Left forelimb (tissue), 1 donor: ENCODE measurements around the gene ANKRD13C.

Source experiments
- DNase-seq: peaks from one replicate; pipeline ENCODE4 v3.0.0-alpha.2; 2018; ENCODE audit warnings: low spot score

Gene ANKRD13C

DNA sequence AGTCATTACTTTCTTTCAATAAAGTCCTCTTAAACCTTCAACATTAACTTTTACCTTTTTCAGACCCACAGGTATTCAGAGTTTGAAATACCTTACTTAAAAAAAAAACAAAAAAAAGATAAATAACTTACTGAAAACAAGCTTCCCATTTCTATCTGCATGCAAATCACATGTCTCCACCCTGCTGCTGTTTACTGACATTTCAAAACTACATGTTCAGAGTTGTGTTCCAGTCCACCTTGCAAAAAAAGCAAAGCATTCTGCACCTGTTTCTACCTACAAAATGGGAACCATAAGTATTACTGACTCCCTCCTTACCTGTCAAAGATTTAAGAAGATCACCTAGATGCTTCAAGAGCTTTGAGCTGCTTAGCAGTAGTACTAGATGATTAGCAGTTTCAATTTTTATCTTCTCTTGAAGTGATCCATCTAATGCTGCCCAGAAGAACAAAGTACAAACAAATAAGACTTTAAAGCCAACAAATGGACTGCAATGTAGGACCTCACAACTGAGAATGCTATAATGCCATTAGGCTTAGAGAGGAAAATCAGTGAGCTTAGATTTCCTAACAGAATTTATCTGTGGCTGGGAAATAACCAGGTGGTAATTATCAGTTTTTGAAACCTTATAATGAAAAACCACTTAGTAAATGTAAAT lies 61.2 kb downstream of the ANKRD13C start:
- no peak for DNase-seq

DNA sequence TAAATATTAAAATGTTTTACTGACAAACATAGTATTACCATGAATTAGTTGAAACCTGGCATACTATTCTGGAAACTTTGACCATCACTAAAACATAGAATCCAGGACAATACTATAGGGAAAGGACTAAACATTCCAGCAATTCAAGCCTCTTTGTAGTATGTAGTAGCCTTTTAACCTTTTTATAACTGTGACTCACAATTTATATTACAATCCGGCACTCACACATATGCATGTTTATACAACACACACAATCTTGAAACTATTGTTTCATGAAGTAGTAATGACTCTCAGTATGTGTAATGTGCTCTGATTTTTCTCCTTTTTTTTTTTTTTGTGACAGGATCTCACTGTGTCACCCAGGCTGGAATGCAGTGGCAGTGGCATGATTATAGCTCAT lies 64.3 kb downstream of the ANKRD13C start:
- no peak for DNase-seq

DNA sequence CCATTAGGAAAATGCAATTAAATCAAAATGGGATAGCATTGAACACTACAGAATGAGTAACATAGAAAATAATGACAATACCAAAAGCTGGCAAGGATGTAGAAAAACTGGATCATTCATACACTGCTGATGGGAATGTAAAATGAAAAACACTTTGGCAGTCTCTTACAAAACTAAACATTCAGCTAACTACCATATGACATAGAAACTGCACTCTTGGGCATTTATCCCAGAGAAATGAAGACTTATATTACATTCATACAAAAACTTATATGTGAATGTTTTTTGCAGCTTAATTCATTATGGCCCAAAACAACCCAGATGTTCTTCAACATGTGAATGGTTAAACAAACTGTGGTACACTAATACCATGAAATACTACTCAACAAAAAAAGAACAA lies 66.4 kb downstream of the ANKRD13C start:
- no peak for DNase-seq

DNA sequence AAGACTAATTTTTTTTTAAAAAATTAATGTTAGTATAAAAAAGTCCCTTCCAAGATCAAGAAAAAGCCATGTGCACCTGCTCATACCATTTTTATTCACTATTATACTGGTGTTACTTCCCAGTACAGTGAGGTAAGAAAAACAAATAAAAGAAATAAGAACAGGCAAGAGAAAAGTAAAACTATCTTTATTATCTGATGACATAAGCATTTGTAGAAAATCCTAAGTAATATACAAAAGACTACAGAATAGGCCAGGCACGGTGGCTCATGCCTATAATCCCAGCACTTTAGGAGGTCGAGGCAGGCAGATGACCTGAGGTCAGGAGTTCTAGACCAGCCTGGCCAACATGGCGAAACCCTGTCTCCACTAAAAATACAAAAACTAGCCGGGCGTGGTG lies 68.1 kb downstream of the ANKRD13C start:
- no peak for DNase-seq

DNA sequence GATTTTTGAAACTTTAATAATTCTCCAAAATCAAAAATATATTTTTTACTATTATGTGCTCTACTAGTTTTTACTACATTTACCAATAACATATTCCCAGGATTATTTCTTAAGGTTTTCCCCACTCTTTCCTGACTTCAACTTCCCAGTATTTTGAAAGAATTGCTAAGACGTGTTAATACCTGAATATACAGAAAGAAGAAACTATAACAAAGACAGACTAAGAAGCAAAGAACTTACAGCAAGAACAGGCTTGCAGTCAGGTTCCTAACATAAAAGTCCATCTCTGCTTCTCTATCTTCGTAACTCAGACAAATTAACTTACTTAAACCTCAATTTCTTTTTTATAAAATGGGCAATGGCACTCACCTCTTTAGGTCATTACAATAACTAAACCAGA lies 70.2 kb downstream of the ANKRD13C start:
- DNase-seq = no peak

DNA sequence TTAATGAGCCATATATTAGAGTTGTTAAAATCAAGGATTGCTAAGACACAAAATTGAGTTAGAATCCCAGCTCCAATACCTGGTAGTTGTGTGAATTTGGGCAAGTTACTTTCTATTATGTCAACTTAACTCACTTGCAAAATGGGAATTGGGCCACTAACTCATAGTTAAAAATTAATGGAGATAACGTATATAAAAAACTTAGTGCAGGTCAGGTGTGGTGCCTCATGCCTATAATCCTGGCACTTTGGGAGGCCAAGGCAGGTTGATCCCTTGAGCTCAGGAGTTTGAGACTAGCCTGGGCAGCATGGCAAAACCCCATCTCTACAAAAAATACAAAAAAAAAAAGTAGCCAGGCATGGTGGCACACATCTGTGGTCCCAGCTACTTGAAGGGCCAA lies 75.8 kb downstream of the ANKRD13C start:
- no peak for DNase-seq

DNA sequence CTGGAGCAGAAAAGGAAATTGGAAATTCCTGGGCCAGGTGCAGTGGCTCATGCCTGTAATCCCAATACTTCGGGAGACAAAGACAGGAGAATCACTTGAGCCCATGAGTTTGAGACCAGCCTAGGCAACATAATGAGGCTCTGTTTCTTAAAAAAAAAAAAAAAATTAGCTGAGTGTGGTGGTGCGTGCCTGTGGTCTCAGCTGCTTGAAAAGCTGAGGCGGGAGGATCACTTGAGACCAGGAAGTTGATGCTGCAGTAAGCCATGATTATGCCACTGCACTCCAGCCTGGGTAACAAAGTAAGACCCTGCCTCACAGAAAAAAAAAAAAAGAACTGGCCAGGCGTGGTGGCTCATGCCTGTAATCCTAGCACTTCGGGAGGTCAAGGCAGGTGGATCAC lies 76.6 kb downstream of the ANKRD13C start:
- DNase-seq = no peak

DNA sequence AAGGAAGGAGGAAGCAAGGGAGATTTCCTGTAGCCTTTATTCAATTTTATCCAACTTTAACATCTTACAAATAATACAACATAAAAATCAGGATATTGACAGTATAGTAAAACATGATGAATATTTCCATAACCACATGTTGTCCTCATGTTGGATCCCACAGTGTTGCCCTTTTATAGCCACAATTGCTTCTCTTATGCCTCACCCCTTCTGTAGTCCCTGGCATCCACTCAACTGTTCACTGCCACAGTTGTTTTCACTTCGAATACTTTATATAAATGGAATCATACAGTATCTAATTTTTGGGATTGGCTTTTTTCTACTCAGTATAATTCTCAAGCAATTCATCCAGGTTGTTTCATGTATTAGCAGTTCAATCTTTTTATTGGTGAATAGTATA lies 88.6 kb downstream of the ANKRD13C start:
- DNase-seq = no peak

DNA sequence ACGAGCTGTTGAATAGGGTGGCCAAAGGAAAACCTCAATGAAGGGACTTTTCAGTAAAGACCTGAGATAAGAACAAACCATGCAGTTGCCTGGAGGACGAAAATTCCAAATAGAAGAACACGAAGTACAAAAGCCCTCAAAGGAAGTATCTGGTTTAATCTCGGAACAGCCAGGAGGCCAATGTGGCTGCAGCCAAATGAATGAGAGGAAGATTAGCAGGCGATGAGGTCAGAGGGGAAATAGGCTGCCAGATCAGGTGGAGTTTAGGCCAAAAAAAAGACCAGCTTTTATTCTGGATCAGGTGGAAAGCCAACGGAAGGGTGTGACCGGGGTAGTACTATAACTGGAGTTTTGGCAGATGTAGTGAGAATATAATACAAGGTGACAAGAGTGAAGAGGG lies 89.7 kb downstream of the ANKRD13C start:
- no peak for DNase-seq

DNA sequence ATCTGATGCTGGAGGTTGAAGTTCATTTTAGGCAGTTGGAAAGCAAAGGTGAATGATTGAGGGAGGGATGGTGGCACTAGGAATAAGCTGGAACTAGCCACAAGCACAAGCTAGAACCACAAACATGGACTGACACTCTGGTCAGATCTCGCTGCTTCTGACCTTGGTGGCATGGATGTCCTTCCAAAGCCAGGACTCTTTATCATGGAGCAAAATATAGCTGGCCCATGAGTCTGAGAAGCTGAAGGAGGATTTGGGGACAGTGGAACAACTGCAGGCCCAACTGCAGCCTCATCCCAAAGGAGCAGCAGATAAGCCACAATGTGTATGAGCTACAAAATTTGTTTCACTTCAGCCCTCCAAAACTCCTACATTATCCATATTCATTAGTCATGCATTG lies 97.9 kb downstream of the ANKRD13C start:
- DNase-seq = no peak

DNA sequence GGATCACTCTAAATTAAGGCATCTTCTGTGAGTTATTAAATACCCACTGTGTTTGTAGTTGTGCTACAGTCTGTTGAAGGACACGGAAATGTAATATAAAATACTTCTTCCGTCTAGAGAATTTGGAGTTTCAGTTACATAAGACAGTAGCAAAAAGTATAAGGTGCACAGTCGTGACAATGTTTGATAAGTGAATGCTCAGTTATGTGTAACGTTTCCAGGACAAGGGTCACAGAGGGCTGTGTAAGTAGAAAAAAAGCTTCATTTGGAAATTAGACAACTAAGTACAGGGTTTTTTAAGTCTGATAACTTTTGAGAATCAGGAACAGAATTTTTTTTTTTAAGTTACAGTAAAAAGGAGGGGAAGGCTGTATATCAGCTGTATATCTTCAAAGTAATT lies 105.8 kb downstream of the ANKRD13C start:
- DNase-seq = no peak

DNA sequence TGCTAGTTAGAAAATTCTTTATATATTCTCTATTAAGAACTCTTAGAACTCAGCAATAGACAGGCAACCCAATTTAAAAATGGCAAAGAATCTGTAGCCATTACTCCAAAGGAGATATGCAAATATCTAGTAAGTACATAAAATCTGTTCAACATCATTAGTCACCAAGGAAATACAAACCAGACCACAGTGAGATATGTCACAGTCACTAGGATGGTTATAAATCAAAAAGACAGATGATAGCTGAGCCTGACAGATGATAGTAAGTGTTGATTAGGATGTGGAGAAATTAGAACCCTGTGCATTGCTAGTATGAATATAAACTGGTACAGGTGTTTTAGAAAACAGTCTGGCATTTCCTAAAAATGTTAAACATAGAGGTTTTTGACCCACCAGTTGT lies 106.8 kb downstream of the ANKRD13C start:
- DNase-seq = no peak

DNA sequence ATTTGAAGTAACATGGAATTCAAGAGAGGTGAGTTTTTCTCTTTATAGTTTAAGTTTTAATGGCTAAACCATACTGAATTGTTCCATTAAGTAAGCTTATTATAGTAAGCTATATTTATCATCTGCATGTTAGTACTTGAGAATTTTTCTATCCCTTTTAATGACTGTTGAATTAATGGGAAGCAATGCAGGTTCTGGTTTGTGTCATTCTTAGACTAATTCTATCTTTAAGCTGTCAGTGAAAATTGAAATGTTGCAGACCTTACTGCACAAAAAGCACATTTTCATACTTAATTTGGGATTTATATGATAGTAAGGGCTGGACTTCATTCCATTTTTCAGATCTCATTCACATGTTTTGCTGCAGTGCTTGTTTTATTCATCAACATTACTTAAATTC lies 107.4 kb downstream of the ANKRD13C start:
- no peak for DNase-seq

DNA sequence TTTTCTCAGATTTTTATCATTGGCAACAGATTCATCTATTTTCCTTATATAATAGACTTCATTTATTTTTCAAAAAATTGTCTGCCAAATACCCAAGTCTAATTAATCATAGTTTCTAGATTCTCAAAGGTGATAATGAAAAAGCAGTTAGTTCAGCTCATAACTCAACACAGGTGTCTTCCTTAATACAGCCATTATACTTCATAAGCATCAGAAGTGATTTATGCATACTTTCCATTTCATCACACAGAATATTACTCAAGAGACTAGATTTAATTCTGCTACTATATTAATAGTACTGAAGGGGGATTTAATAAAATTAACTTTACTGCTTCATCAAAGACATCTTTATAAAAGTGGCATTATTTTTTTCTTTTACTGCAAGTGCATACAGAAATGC lies 114.6 kb downstream of the ANKRD13C start:
- DNase-seq = no peak

DNA sequence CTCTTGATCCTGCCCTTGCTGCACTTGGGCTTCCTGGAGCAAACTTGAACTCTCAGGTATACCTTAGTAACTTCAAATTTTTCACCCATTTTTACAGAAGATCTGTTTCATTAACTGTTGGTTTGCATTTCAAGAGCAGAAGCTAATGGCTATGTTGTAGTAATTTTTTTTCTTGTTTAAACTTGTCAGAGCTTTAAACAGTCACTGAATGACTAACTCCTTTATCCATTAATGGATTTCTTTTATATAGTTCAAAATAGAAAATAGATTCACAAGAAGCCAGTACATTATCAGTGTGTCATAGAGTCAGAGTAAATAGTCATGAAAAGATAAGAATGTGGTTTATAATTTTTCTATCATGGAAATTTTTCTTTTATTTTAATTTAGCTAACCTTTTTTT lies 119.8 kb downstream of the ANKRD13C start:
- DNase-seq = no peak

DNA sequence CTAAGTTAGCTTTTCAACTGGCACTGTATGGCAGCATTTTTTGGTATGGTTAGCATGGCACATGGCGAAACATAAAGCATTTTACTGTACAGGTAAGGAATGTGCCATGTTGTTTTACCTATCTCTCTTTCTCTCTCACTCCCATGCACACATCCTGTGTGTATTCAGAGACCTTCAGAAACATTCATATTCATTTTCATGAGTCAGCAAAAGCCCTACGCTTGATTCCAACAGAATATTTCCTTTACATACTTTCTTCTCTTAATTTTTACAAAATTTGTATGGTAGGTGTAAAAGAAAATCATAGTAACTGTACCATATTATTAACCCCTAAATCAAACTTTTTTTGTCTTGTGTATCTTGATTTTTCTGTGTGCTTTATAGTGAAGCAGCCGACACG lies 123.0 kb downstream of the ANKRD13C start:
- DNase-seq = no peak

DNA sequence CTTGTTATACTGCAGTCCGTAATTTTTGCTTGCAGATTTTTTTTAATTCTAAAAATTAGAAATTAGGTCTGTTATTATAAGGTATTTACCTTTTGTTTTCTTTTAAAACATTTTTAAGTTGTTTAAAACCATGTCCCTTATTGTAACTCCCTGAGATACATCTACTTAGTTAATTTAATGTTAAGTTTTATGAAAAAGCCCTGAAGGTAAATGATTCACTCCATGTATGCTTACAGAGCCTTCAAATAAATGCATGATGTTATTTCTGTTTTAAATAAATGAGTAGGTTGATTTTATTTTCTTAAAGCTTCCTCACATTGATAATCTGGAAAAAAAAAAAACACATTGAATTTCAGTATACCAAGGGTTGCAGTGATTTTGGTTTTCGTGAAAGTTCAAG lies 125.9 kb downstream of the ANKRD13C start:
- no peak for DNase-seq

DNA sequence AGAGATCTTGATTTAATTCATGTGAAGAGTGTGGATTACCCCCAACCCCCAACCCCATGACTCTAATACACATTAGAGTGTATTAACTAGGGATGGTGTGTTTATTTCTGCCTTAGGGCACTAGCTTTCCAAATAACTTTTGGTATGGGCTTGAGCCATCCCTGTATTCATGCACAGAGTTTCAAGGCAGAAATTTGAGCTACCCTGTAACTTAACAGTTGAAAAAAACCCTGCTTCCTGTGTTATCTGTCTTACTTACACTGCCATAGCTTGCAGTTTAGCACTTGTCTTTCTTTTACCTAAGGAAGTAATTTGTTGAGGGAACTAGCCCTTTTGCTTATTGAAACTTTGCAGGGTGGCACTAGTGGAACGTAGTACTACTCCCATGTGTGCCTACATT lies 127.1 kb downstream of the ANKRD13C start:
- DNase-seq = no peak

DNA sequence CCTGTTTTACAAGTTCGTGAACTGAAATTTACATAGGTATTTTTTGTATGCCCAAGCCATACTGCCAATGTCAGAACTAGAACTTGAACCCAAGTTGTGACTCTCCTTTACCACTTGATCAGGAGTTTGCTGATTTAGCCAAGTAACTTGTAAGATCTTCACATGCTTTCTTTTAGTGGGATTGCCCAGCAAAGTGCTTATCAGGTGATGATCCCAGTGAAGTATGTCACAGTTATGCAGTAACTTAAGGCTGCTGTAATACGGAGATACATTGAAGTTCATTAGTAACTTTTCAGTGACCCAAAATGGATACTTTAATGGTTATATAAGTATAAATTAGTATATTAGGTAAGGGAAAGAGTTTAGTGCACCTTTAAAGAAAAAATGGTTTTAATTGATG lies 129.6 kb downstream of the ANKRD13C start:
- no peak for DNase-seq

DNA sequence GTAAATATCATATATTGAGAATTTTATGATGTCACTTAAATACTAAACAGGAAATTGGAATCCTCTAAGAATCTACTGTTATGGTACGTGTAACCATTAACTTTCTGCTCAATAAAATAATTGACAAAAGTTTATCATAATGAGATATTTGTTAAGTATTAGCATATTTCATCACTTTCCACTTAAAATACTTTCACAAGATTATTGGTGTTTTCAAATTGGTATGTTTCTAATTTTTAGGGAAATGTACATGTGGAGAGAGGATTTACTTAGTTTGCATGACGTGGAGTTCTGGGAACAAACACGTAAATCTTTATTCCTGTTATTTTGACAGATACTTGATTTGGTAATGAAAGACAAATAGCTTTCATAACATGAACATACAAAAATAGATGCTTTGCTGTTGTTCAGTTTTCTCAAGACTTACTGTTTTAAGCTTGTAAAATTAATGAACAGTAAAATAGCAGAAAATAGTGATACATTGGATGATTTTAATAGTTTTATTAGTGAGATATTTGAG lies 131.7 kb downstream of the ANKRD13C start:
- no peak for DNase-seq

DNA sequence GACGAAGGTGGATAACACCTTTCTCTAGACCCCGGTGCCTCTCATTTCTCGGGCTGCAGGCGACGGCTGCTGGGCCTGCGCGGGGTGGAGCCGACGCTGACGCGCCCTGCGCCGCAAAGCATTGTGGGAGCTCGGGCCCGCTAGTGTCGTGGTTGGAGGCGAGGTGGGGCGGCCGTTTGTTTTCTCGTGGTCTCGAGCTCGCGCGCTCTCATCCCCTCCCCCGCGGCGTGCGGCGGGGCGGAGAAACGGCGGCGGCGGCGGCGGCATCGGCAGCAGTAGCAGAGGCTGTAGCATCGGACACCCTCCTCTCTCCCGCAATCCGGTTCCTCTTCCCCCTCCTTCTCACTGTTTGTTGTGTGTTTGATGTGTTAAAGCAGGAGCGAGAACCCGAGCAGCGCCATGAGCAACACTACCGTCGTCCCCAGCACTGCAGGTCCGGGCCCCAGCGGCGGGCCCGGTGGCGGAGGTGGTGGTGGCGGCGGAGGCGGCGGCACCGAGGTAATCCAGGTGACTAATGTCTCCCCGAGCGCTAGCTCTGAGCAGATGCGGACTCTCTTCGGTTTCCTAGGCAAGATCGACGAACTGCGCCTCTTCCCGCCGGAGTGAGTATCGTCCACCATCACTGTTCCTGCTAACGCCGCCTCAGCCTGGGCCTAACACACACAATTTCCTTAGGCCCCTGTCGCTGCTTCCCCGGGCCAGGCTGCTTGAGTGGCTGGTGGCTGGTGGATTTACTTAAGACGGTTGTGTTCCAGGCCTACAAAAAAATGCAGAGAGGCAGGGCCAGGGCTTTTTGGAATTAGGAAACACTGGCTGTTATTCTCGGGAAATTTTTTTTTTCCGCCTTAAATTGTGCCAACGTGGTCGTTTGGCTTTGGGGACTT lies 133.0 kb downstream of the ANKRD13C start, which contains the start of gene SRSF11:
SRSF11 (plus strand) TSS at position 143 of the 884 bp plus-strand sequence; CDS start at position 400, 257 bp downstream.
- peak; percentile 97 for DNase-seq

DNA sequence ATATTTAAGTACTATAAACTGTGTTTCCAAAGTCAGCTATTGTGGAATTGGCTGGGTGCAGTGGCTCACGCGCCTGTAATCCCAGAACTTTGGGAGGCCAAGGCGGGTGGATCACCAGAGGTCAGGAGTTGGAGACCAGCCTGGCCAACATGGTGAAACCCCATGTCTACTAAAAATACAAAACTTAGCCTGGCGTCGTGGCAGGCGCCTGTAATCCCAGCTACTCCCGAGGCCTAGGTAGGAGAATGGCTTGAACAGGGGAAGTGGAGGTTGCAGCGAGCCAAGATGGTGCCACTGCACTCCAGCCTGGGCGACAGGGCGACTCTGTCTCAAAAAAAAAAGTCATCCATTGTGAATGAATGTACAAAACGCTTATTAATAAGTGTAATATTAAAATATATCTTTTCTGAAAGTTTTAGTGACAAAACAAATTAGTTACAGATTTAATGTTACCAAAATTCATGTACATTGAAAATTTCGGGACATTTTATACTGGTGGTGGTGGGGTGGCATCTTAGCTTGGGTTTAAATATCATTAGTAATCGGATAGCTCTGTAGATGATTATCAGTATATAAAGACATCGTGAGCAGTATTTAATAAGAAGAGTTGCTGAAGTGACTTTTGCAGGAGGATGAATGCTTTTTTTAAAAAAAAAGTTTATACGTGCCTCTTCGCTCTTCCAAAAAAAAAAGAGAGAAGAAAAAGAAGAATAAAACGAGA lies 133.8 kb downstream of the ANKRD13C start:
- no peak for DNase-seq

DNA sequence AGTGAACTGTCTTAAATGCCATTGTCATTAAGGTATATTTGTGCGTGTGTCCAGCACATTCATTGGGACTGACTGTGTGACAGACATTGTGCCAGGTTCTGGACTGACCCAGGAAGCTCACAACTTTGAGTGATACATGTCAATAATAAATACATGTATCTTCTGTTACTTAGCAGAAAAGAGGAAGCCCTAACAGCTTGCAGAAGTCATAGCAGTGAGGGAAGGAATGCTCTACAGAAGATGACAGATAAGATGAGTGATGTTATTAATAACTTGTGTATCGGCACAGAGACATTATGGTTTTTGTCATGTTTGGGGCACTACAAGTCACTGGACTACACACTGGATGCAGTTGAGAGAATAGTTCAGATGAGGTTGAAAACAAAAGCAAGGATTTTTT lies 134.5 kb downstream of the ANKRD13C start:
- DNase-seq = no peak
